ENCODE results near the gene EGFR.

Gene EGFR

DNA sequence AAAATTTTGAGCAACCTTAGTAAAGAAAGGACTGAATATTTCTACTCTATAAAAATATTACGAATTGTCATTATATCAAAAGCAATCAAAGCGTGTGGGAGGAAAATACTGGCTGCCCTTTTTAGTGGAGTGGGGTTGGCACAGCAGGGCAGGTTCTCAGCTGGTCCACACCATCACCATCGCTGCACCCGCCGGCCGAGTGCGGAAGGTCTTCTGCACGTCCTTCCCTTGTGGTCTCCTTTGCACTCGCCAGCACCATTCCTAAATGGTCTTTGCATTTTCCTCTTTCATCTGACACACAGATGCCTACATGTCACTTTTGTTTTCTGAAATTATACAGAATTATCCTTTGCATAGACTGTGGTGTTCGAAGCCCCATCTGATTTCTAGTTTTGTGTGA is 229.7 kb downstream of the EGFR start:
- TF ChIP-seq ZFX (IDR thresholded peaks at IDR 0.05) = no peak
- TF ChIP-seq, protein P1, sequence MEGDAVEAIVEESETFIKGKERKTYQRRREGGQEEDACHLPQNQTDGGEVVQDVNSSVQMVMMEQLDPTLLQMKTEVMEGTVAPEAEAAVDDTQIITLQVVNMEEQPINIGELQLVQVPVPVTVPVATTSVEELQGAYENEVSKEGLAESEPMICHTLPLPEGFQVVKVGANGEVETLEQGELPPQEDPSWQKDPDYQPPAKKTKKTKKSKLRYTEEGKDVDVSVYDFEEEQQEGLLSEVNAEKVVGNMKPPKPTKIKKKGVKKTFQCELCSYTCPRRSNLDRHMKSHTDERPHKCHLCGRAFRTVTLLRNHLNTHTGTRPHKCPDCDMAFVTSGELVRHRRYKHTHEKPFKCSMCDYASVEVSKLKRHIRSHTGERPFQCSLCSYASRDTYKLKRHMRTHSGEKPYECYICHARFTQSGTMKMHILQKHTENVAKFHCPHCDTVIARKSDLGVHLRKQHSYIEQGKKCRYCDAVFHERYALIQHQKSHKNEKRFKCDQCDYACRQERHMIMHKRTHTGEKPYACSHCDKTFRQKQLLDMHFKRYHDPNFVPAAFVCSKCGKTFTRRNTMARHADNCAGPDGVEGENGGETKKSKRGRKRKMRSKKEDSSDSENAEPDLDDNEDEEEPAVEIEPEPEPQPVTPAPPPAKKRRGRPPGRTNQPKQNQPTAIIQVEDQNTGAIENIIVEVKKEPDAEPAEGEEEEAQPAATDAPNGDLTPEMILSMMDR (conservative IDR thresholded peaks at IDR 0.05) = no peak
- H3K27ac ChIP-seq = no peak overlapping the region

DNA sequence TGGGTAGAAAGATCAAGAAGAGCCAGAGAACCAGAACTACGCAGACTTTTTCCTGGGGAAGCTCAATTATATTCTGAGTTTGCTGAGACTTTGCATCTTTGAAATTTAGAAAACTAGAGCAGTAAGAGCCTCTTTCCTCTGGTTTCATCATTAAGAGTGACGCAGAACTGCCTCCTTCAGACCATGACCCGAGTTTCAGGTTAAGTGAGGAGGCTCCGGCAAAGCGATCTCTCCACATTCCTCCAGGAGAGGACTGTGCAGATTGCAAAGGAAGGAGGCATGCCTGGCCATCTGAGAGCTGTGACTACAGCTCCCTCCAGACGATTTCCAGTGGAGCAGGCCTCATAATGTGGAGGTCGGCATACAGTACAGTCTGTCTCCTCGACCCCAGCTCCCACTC is 230.5 kb downstream of the EGFR start:
- no peak overlapping the region for H3K27ac ChIP-seq
- no peak for TF ChIP-seq ZFX (IDR thresholded peaks at IDR 0.05)

DNA sequence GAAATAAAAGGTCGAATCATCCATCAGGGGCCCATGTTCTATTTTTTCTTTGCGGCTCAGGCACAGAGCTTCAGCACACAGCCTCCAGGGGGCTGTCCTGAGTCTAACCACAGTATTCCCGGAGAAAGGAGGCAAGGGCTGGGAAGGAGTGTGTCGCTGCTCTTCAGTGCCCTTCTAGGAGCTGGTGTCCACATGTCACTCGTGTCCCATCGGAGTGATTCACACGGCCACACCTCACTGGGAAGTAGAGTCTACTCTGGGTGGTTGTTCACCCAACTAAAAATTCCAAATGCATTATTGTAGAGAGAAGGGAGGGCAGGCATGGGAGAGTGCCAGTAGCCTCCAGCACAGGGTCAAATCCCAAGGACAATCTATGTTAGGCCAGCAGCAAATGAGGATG is 231.5 kb downstream of the EGFR start:
- H3K27ac ChIP-seq = no peak overlapping the region
- TF ChIP-seq, protein P1 (conservative IDR thresholded peaks at IDR 0.05) = peak; percentile 81
- TF ChIP-seq ZFX (IDR thresholded peaks at IDR 0.05) = no peak

DNA sequence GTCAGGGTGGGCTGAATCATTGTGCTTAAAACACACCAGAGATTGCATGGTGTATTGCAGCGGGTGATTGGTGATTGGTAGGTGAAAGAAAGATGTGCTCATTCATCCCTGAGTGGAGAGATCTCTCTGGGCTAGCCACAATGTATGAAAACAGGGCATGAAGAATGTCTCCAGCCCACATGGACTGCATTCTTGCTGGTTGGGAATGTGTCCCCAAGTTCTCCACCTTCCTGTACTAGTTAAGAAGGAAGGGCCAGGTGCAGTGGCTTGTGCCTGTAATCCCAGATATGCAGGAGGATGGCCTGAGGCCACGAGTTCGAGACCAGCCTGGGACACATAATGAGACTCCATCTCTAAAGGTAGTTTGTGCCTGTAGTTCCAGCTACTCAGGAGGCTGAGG is 232.5 kb downstream of the EGFR start:
- TF ChIP-seq ZFX (IDR thresholded peaks at IDR 0.05) = no peak
- TF ChIP-seq, protein P1 (conservative IDR thresholded peaks at IDR 0.05) = no peak
- no peak overlapping the region for H3K27ac ChIP-seq

DNA sequence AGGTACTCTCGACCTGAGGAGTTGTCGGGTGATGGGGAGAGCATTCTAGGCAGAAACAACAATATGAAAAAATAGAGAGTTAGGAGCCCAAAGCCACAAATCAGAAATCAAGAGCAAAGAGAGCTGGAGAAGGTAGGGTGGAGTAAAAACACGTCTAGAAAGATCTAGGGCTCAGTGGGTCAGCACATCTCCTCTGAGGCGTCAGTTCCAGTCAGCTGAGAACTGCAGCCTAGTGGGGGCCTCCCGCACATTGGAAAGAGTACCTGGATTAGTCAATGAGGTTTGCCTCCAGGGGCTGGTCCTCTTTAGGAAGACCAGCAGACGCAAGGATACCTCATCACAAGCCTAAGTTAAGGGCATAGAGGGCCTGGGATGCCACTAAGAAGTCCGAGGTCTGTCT is 233.1 kb downstream of the EGFR start:
- TF ChIP-seq, protein P1 (conservative IDR thresholded peaks at IDR 0.05) = no peak
- no peak for TF ChIP-seq ZFX (IDR thresholded peaks at IDR 0.05)
- no peak overlapping the region for H3K27ac ChIP-seq

DNA sequence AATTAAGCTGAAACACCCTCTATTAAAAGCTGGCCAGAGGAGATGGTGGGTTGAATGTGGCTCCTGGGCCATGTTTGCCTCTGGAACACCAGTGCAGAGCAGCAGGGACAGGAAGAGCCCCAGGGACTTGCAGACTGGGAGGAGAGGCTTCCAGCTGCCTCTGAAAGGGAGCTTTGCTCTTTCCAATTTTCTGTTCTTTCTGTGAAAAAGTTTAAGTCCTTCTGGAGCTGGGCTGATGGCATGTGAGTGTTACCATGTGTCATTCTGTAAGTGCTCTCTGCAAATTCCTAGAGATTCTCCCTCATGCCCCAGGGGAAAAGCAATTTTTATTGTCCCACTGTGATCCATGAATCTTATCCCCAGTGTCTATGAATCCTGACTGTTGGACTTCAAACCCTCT is 233.6 kb downstream of the EGFR start:
- TF ChIP-seq ZFX (IDR thresholded peaks at IDR 0.05) = no peak
- TF ChIP-seq, protein P1 (conservative IDR thresholded peaks at IDR 0.05) = no peak
- no peak overlapping the region for H3K27ac ChIP-seq

DNA sequence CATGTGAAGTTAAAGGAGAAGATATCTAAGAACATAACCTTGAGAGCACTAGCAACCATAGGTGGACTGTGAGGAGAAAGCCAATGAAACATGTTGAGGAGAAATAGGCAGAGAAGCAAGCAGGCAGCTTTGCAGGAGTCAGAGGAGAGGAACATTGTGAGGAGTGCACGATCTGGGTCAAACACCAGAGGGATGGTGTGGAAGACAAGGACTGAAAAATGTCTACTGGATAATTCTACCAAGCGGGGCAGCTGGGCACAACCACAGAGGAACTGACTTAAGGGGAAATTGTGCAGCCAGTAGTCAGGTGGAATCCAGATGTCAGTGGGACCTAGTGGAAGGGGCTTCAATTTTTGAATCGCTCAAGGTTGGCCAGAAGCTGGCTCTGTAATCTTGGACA is 234.4 kb downstream of the EGFR start:
- H3K27ac ChIP-seq = no peak overlapping the region
- TF ChIP-seq, protein P1 (conservative IDR thresholded peaks at IDR 0.05) = no peak
- no peak for TF ChIP-seq ZFX (IDR thresholded peaks at IDR 0.05)

DNA sequence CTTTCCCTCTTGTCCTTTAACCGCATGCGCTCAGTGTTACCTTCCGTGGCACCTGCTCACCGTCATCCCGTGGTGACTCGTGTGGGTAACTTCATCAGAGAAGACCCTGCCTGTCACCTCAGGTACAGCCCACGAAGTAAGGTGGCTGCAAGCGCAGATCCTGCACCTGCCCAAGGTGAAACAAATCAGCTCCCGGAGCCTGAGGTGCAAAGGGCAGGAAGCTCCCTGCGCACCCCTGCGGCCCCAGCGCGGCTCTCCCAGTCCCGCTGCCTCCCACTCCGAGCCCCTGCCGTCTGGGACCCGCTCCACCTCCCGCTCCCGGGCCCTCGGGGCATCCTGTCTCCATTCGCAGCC is 235.4 kb downstream of the EGFR start:
- peak overlapping the region; percentile 71 for H3K27ac ChIP-seq
- TF ChIP-seq, protein P1 (conservative IDR thresholded peaks at IDR 0.05) = no peak
- TF ChIP-seq ZFX (IDR thresholded peaks at IDR 0.05) = no peak

Measured in C4-2B (cell line).